ENCODE measurements around the gene HRAS. TPM values are rescaled to one million over a fixed set of nuclear protein-coding genes. Genes with fewer than 3 reads are reported as not detected.

The HRAS gene
- total RNA-seq, 1 experiment from 2014 or later, result 69.0 TPM

- H3K4me1 Mint-ChIP-seq (ENCODE audit: low read depth, unreplicated experiment), result no peaks in the 10 kb centered on the region
- H3K4me1 ChIP-seq, result peaks cover 7% of the 10 kb centered on the region
- peaks cover 56% of the 10 kb centered on the region for H3K36me3 Mint-ChIP-seq (ENCODE audit: insufficient read depth, unreplicated experiment)
- H3K27ac Mint-ChIP-seq (ENCODE audit: unreplicated experiment), result no peak overlapping the region
- H3K4me3 ChIP-seq (ENCODE audit: low read depth, low read length), result no peak overlapping the region
- H3K9me3 ChIP-seq, result no peaks in the 10 kb centered on the region
- ChIA-PET CTCF (interaction anchor here (1.2 kb wide), 1 partner anchor 56 kb away, joined by 3 read pairs; no protein-coding TSS in a partner anchor), POLR2A (no interaction called here)
- H3K27me3 ChIP-seq (replicated peaks; ENCODE audit: control insufficient read depth, insufficient read depth, low read length), result no peaks in the 10 kb centered on the region
- no peaks in the 10 kb centered on the region for H3K9me3 Mint-ChIP-seq (ENCODE audit: unreplicated experiment)
- peak overlapping the region; percentile 96 for H3K4me3 Mint-ChIP-seq (ENCODE audit: unreplicated experiment)
- no TSS peak for BruUV-seq (replicated peaks)
- H3K36me3 ChIP-seq (ENCODE audit: control insufficient read depth, insufficient read depth, low read length), result peaks cover 3% of the 10 kb centered on the region
- intact Hi-C loops (cut with micrococcal nuclease; ENCODE audit: unreplicated experiment), result no loop called here
- DNase-seq, result no peak
- no peaks in the 10 kb centered on the region for H3K27me3 Mint-ChIP-seq (ENCODE audit: insufficient read depth, unreplicated experiment)
- no peak for TF ChIP-seq CTCF (IDR thresholded peaks at IDR 0.05; ENCODE audit: insufficient read depth in 1 of 2, low read depth in 1 of 2, low read length in 1 of 2, severe bottlenecking in 1 of 2, unreplicated experiment in 1 of 2)
Measured at GRCh38 chr11:504053-504993, 31.1 kb downstream of the HRAS start.

DNA sequence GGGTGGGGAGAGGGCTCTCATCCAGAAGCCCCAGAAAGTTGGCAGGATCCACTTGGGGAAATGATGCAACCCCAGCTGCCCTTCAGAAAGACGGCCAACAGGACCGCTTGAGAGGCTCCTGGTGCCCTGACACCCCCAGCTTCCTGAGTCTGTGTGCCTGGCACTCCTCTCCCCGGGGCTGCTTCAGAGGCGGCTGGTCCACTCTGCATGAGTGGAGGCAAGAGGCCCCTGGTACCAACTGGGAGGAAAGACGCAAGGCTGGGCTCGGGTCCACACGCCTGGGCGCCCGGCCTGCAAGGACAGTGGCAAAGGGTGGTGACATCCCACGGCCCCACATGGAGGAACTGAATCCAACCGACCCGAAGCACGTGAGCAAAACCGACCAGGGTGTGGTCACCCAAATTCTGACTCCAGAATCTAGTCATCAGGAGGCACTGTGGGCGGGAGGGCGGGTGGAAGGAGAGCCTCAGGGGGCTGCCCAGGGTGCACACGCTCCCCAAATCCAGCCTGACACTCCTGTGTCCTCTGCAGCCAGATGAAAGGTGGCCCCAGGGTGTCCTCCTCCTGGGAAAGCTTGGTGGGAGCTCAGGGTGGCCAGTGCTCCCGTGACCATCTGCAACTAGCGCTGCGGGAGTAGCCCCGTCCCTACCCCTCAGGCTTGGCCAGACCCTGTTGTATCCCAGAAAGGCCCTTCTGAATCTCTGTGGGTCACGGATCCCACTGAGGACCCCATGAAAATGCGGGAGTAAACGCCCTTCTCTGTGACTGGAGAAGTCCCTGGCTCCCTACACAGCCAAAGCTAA, 32.0 kb downstream of the HRAS start:
- Mint-ChIP-seq H3K36me3 (ENCODE audit: insufficient read depth, unreplicated experiment) (peaks cover 63% of the 10 kb centered on the region), H3K9me3 (ENCODE audit: unreplicated experiment) (no peaks in the 10 kb centered on the region), H3K27me3 (ENCODE audit: insufficient read depth, unreplicated experiment) (no peaks in the 10 kb centered on the region), H3K4me1 (ENCODE audit: low read depth, unreplicated experiment) (no peaks in the 10 kb centered on the region), H3K4me3 (ENCODE audit: unreplicated experiment) (no peak overlapping the region), H3K27ac (ENCODE audit: unreplicated experiment) (no peak overlapping the region)
- no peaks in the 10 kb centered on the region for H3K27me3 ChIP-seq (replicated peaks; ENCODE audit: control insufficient read depth, insufficient read depth, low read length)
- intact Hi-C loops (cut with micrococcal nuclease; ENCODE audit: unreplicated experiment), result no loop called here
- ChIA-PET CTCF (no interaction called here), POLR2A (no interaction called here)
- H3K4me3 ChIP-seq (ENCODE audit: low read depth, low read length), result no peak overlapping the region
- peaks cover 7% of the 10 kb centered on the region for H3K4me1 ChIP-seq
- no TSS peak for BruUV-seq (replicated peaks)
- DNase-seq, result no peak
- TF ChIP-seq CTCF (IDR thresholded peaks at IDR 0.05; ENCODE audit: insufficient read depth in 1 of 2, low read depth in 1 of 2, low read length in 1 of 2, severe bottlenecking in 1 of 2, unreplicated experiment in 1 of 2), result no peak
- no peaks in the 10 kb centered on the region for H3K9me3 ChIP-seq
- peaks cover 3% of the 10 kb centered on the region for H3K36me3 ChIP-seq (ENCODE audit: control insufficient read depth, insufficient read depth, low read length)
